GM21367 (cell line): ENCODE measurements around the gene SDSL.

Experiments used
- ATAC-seq: cut with Tn5 transposase; IDR thresholded peaks from one replicate; pipeline ENCODE4 v1.9.1; 2021; ENCODE audit not compliant: unreplicated experiment

The SDSL gene

GRCh38 chr12:113396200-113396599 is 26.0 kb upstream of the SDSL start:
- ATAC-seq = no peak

GRCh38 chr12:113396828-113397496 is 25.2 kb upstream of the SDSL start:
- no peak for ATAC-seq

- ATAC-seq = no peak
Observed at GRCh38 chr12:113397497-113398197, 24.5 kb upstream of the SDSL start.

- no peak for ATAC-seq
Observed at GRCh38 chr12:113398346-113399290, 23.6 kb upstream of the SDSL start.

- ATAC-seq = no peak
Observed at GRCh38 chr12:113399490-113399889, 22.7 kb upstream of the SDSL start.

GRCh38 chr12:113400362-113400761 is 21.8 kb upstream of the SDSL start:
- no peak for ATAC-seq

GRCh38 chr12:113401066-113402000 is 20.8 kb upstream of the SDSL start:
- no peak for ATAC-seq

GRCh38 chr12:113402586-113403260 is 19.5 kb upstream of the SDSL start:
- no peak for ATAC-seq

- ATAC-seq = no peak
Observed at GRCh38 chr12:113403435-113404415, 18.5 kb upstream of the SDSL start, which contains the start of gene SDS. Gene SDS (minus strand): TSS chr12:113403887. CDS start chr12:113399708, 4,179 bp downstream.

- ATAC-seq = no peak
Observed at GRCh38 chr12:113405694-113406093, 16.5 kb upstream of the SDSL start.

- no peak for ATAC-seq
Observed at GRCh38 chr12:113407931-113408600, 14.1 kb upstream of the SDSL start.

- ATAC-seq = no peak
Observed at GRCh38 chr12:113408756-113409298, 13.4 kb upstream of the SDSL start.

GRCh38 chr12:113409462-113410124 is 12.6 kb upstream of the SDSL start:
- no peak for ATAC-seq

- ATAC-seq = no peak
Observed at GRCh38 chr12:113413488-113413939, 8.7 kb upstream of the SDSL start.

- ATAC-seq = no peak
Observed at GRCh38 chr12:113414519-113415038, 7.6 kb upstream of the SDSL start.

GRCh38 chr12:113416091-113416754 is 6.0 kb upstream of the SDSL start:
- no peak for ATAC-seq
